ENCODE data around the gene PRAC2.

GRCh38 chr17:48754500-48755261, 31.7 kb downstream of the PRAC2 start:
- TF ChIP-seq REST (IDR thresholded peaks at IDR 0.05; ENCODE audit: insufficient read depth in 1 of 2, low read depth in 2 of 2, low read length in 2 of 2): no peak
- TF ChIP-seq SIN3A (IDR thresholded peaks at IDR 0.05; ENCODE audit: borderline replicate concordance, insufficient read depth, low read length): no peak
- no peak for TF ChIP-seq FOXP2 (optimal IDR thresholded peaks at IDR 0.05; ENCODE audit: borderline replicate concordance, extremely low read depth, extremely low read length, insufficient read depth)
- TF ChIP-seq TAF1 (IDR thresholded peaks at IDR 0.05; ENCODE audit: borderline replicate concordance, insufficient read depth, low read length): no peak
